Measurements from ENCODE around the gene MTA3. TPM values are rescaled to one million over a fixed set of nuclear protein-coding genes. Genes with fewer than 3 reads are reported as not detected.

Gene MTA3
- total RNA-seq, 1 donor from 2014 or later, result 107 TPM

DNA sequence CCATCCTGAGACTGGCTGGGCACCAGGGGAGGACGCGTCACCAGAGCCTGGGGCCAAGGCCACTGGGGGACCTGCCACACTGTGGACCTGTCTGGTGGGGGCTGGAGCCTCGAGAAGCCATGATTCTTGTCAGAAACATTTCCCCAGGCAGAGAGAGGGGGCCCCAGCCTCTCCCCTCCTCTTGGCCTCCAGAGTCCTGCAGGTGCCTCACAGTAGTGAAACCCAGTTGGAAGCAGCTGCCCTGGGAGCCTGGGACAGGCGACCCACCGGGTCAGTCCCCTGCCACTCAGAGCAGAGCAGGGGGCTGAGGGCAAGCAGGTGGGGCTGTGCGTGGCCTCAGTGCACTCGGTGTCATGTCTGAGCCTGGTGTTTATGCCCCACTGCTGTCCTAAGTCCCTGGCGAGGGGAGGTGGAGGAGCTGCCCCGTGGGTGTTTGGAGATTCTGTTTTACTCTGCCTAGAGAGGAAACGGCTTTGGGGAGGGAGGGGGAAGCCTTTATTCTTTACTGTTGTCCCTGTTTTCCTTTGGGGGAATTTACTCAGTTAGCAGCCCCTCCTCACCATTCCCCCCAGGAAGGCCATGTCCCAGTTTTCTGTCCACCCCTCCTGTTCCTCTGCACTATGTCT, 187.8 kb downstream of the MTA3 start:
- Mint-ChIP-seq H3K27me3 (ENCODE audit: low read depth) (no peaks in the 10 kb centered on the region), H3K9me3 (no peaks in the 10 kb centered on the region), H3K4me1 (peaks cover 8% of the 10 kb centered on the region), H3K27ac (no peak overlapping the region), H3K4me3 (no peak overlapping the region), H3K36me3 (peaks cover 7% of the 10 kb centered on the region)
- no peak for DNase-seq (ENCODE audit: low spot score in 2 of 2, unreplicated experiment in 2 of 2)
- TF ChIP-seq, protein P1, sequence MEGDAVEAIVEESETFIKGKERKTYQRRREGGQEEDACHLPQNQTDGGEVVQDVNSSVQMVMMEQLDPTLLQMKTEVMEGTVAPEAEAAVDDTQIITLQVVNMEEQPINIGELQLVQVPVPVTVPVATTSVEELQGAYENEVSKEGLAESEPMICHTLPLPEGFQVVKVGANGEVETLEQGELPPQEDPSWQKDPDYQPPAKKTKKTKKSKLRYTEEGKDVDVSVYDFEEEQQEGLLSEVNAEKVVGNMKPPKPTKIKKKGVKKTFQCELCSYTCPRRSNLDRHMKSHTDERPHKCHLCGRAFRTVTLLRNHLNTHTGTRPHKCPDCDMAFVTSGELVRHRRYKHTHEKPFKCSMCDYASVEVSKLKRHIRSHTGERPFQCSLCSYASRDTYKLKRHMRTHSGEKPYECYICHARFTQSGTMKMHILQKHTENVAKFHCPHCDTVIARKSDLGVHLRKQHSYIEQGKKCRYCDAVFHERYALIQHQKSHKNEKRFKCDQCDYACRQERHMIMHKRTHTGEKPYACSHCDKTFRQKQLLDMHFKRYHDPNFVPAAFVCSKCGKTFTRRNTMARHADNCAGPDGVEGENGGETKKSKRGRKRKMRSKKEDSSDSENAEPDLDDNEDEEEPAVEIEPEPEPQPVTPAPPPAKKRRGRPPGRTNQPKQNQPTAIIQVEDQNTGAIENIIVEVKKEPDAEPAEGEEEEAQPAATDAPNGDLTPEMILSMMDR (IDR thresholded peaks at IDR 0.05; ENCODE audit: unreplicated experiment), result no peak

DNA sequence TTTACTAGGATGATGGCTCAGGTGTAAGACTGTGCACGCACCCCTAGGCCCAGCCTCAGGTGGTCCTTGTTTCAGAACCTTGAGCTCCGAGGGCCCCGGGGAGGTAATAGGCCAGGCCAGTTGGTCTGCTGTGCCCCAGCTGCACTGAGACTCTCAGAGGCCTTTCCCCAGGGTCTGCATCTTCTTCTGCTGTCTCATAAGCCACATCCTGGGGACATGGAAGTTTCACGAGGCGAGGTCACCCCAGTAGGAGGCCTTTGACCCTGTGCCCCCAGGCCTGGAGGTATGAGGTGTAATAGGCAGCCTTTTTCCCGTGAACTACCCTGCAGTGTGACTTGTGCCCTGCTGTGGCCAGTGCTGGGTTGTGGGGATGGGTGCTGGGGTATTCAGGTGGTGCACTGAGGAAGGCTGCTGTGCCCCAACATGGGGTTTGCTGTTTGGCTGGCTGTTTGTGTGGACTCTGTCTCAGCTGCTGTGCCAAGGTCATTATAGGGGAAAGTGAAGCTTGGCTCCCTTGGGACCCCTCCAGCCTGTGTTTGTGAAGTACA, 188.6 kb downstream of the MTA3 start:
- Mint-ChIP-seq H3K27ac (no peak overlapping the region), H3K4me1 (peaks cover 8% of the 10 kb centered on the region), H3K36me3 (peaks cover 7% of the 10 kb centered on the region), H3K4me3 (no peak overlapping the region), H3K27me3 (ENCODE audit: low read depth) (no peaks in the 10 kb centered on the region), H3K9me3 (no peaks in the 10 kb centered on the region)
- TF ChIP-seq, protein P1 (IDR thresholded peaks at IDR 0.05; ENCODE audit: unreplicated experiment), result no peak
- no peak for DNase-seq (ENCODE audit: low spot score in 2 of 2, unreplicated experiment in 2 of 2)

DNA sequence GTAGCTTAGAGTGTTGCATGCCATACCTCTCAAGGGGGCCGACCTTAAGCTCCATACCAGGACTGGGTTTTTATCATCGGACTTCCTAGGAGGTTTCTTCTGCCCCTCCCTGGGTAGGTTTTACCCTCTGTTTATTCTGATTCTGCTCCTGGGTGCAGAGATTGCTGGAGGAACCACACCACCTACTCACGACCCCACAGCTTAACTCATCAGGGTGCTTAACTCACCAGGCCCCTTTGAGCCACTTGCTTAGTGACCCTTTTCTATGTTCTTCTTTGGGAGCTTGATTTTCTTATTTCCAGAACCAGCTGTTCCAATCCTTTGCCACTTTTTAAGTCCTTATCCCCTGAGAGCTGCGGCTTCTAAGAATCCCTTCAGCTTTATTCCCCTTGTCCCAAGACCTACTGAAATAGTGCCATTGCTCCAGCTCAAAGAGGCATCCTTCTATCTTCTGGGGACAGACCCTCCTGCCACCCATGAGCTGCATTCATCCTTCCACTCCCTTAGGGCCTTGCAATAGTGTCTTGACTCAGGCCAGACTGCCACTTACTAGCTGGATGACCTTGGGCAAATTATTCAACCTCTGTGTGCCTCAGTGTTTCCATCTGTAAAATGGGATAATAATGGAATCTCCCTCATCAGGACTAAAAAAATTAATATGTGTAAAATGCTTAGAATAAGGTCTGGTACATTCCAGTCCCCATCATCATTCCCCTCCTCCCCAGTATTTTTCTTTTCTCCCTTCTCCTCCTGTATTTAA, 189.7 kb downstream of the MTA3 start:
- Mint-ChIP-seq H3K9me3 (no peaks in the 10 kb centered on the region), H3K27me3 (ENCODE audit: low read depth) (no peaks in the 10 kb centered on the region), H3K4me1 (peaks cover 8% of the 10 kb centered on the region), H3K36me3 (peaks cover 9% of the 10 kb centered on the region), H3K27ac (no peak overlapping the region), H3K4me3 (no peak overlapping the region)
- TF ChIP-seq, protein P1 (IDR thresholded peaks at IDR 0.05; ENCODE audit: unreplicated experiment), result no peak
- no peak for DNase-seq (ENCODE audit: low spot score in 2 of 2, unreplicated experiment in 2 of 2)

DNA sequence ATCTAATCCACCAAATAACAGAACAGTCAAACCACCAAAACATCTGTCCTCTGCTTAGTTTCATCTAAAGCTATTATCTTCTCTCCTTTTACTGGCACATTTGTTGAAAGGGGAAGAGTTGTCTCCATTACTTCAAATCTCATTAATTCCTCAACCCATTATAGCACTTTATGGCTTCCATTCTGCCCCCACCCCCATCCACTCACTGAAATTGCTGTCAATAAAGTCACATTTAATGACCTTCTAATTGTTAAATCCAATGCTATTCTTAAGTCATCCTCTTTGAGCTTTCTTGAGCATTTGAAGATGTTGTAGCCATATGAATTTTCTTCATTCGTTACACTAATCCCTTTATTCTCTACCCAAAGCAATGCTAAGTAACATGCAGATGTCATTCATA, 190.3 kb downstream of the MTA3 start:
- H3K9me3 Mint-ChIP-seq, result no peaks in the 10 kb centered on the region
- DNase-seq (ENCODE audit: low spot score in 2 of 2, unreplicated experiment in 2 of 2), result no peak
- peaks cover 5% of the 10 kb centered on the region for H3K4me1 Mint-ChIP-seq
- no peaks in the 10 kb centered on the region for H3K27me3 Mint-ChIP-seq (ENCODE audit: low read depth)
- TF ChIP-seq, protein P1 (IDR thresholded peaks at IDR 0.05; ENCODE audit: unreplicated experiment), result no peak
- H3K4me3 Mint-ChIP-seq, result no peak overlapping the region
- no peak overlapping the region for H3K27ac Mint-ChIP-seq
- H3K36me3 Mint-ChIP-seq, result peaks cover 8% of the 10 kb centered on the region

DNA sequence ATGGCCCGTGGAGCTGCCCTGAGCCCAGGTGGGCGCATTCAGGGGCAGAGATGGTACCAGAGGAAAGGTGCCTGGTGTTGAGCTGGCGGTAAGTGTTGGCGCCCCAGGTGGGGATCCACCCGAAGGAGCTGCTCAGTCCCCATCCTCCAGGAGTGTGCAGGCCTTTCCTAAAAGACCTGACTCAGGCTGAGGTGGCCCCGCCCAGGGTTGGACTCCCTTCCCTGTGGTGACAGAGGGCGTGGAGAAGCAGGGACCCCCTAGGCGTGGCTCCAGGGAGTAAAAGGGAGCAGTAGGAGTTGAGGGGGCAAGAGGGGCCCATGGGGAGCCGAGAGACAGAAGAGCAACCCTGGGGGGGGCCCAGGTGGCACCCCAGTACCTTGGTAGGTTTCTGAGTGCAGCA, 193.1 kb downstream of the MTA3 start:
- Mint-ChIP-seq H3K4me3 (no peak overlapping the region), H3K9me3 (no peaks in the 10 kb centered on the region), H3K4me1 (peaks cover 1% of the 10 kb centered on the region), H3K27ac (no peak overlapping the region), H3K27me3 (ENCODE audit: low read depth) (no peaks in the 10 kb centered on the region), H3K36me3 (peaks cover 8% of the 10 kb centered on the region)
- DNase-seq (ENCODE audit: low spot score in 2 of 2, unreplicated experiment in 2 of 2), result no peak
- TF ChIP-seq, protein P1 (IDR thresholded peaks at IDR 0.05; ENCODE audit: unreplicated experiment), result no peak

Measured in mesothelial cell of epicardium (in vitro differentiated cells).